Measurements from ENCODE around the gene TRAF7. TPM values are rescaled to one million over a fixed set of nuclear protein-coding genes. Genes with fewer than 3 reads are reported as not detected.
A peak's percentile ranks its signal among the peaks of the same experiment; 100 is the strongest.
"Not testable (repeated sequence)": the region's sequence is repeated elsewhere in the genome, so short reads cannot be mapped to it uniquely, and the experiment has no call there.

The TRAF7 gene
- total RNA-seq, 6 donors from 2014 or later, result 34.6 to 72.6 (median 52.9) TPM

GRCh38 chr16:2200313-2200712, 44.7 kb downstream of the TRAF7 start:
- no peak for ATAC-seq (ENCODE audit: low FRiP score in 2 of 2)
- H3K4me1 ChIP-seq, result peaks cover 12 to 21% (median 17%) of the 10 kb centered on the region in 4 donors
- no peak overlapping the region for H3K27ac ChIP-seq
- peaks cover 0 to 20% (median 16%) of the 10 kb centered on the region in 4 donors for H3K27me3 ChIP-seq
- DNase-seq, result no peak
- no peak overlapping the region for H3K4me3 ChIP-seq
- WGBS, 2 donors, result 81 to 86% methylated on average over 4 to 6 of the region's 6 CpGs
- no peak for TF ChIP-seq CTCF (IDR thresholded peaks at IDR 0.05)
- TF ChIP-seq POLR2AphosphoS5 (IDR thresholded peaks at IDR 0.05), result no peak
- no peak for TF ChIP-seq EP300 (IDR thresholded peaks at IDR 0.05)
- TF ChIP-seq POLR2A (IDR thresholded peaks at IDR 0.05), result no peak
- H3K9me3 ChIP-seq, result no peaks in the 10 kb centered on the region
- H3K36me3 ChIP-seq, result no peaks in the 10 kb centered on the region

- not testable (repeated sequence) for DNase-seq; H3K27me3 ChIP-seq; H3K27ac ChIP-seq; H3K9me3 ChIP-seq; ATAC-seq (ENCODE audit: low FRiP score in 2 of 2); H3K4me3 ChIP-seq
- WGBS, 2 donors, result 93 to 97% methylated on average over 7 to 8 of the region's 8 CpGs
- peaks cover 14 to 20% (median 15%) of the 10 kb centered on the region in 4 donors for H3K4me1 ChIP-seq
- peaks cover 0 to 17% (median 15%) of the 10 kb centered on the region in 4 donors for H3K36me3 ChIP-seq
Measured at GRCh38 chr16:2203119-2203688, 47.6 kb downstream of the TRAF7 start.

GRCh38 chr16:2204416-2205103, 49.0 kb downstream of the TRAF7 start:
- peaks cover 14 to 20% (median 15%) of the 10 kb centered on the region in 4 donors for H3K4me1 ChIP-seq
- no peak for ATAC-seq (ENCODE audit: low FRiP score in 2 of 2)
- no peak for DNase-seq
- TF ChIP-seq POLR2A (IDR thresholded peaks at IDR 0.05) (no peak), POLR2AphosphoS5 (IDR thresholded peaks at IDR 0.05) (no peak), EP300 (IDR thresholded peaks at IDR 0.05) (no peak), CTCF (IDR thresholded peaks at IDR 0.05) (no peak)
- H3K4me3 ChIP-seq, result peak overlapping the region; percentile 60 to 86 (median 66)
- no peaks in the 10 kb centered on the region for H3K9me3 ChIP-seq
- H3K27ac ChIP-seq, result peak overlapping the region; percentile 92 to 98 (median 97)
- peaks cover 0 to 31% (median 28%) of the 10 kb centered on the region in 4 donors for H3K36me3 ChIP-seq
- no peaks in the 10 kb centered on the region for H3K27me3 ChIP-seq
- WGBS, 2 donors, result 81 to 88% methylated on average over 13 of the region's 13 CpGs

GRCh38 chr16:2205104-2205966, 49.8 kb downstream of the TRAF7 start, which contains the start of gene MLST8:
Gene MLST8 (plus strand): TSS chr16:2205454. CDS start chr16:2206086, 632 bp downstream.
- peak; percentile 81 to 87 for TF ChIP-seq POLR2AphosphoS5 (IDR thresholded peaks at IDR 0.05)
- peak in 3 of 6 experiments; percentile 32 to 53 (median 38) for TF ChIP-seq CTCF (IDR thresholded peaks at IDR 0.05)
- TF ChIP-seq EP300 (IDR thresholded peaks at IDR 0.05), result no peak
- TF ChIP-seq POLR2A (IDR thresholded peaks at IDR 0.05), result peak in 3 of 4 donors; percentile 74 to 89 (median 75)
- H3K27me3 ChIP-seq, result no peaks in the 10 kb centered on the region
- WGBS, 2 donors, result 2% methylated on average over 10 to 40 of the region's 93 CpGs
- peak within 1 kb of the TSS; percentile 92 to 98 (median 97) for H3K27ac ChIP-seq
- H3K4me1 ChIP-seq, result peaks cover 14 to 20% (median 15%) of the 10 kb centered on the region in 4 donors
- H3K9me3 ChIP-seq, result no peaks in the 10 kb centered on the region
- peaks cover 0 to 34% (median 33%) of the 10 kb centered on the region in 4 donors for H3K36me3 ChIP-seq
- H3K4me3 ChIP-seq, result peak within 1 kb of the TSS; percentile 60 to 86 (median 66)
- DNase-seq, result peak; percentile 88 to 98
- peak; percentile 94 to 96 for ATAC-seq (ENCODE audit: low FRiP score in 2 of 2)

- H3K36me3 ChIP-seq, result peaks cover 0 to 34% (median 33%) of the 10 kb centered on the region in 4 donors
- TF ChIP-seq POLR2AphosphoS5 (IDR thresholded peaks at IDR 0.05), result no peak
- no peak for TF ChIP-seq POLR2A (IDR thresholded peaks at IDR 0.05)
- no peak for TF ChIP-seq CTCF (IDR thresholded peaks at IDR 0.05)
- TF ChIP-seq EP300 (IDR thresholded peaks at IDR 0.05), result no peak
- peaks cover 14 to 20% (median 15%) of the 10 kb centered on the region in 4 donors for H3K4me1 ChIP-seq
- ATAC-seq (ENCODE audit: low FRiP score in 2 of 2), result peak in 1 of 2 donors; percentile 7
- peak overlapping the region; percentile 60 to 86 (median 66) for H3K4me3 ChIP-seq
- WGBS, 2 donors, result 9% methylated on average over 7 of the region's 16 CpGs; no CpG with 5 or more reads in 1 of the 2 donors
- H3K9me3 ChIP-seq, result no peaks in the 10 kb centered on the region
- no peaks in the 10 kb centered on the region for H3K27me3 ChIP-seq
- peak in 1 of 2 donors; percentile 89 for DNase-seq
- peak overlapping the region; percentile 92 to 98 (median 97) for H3K27ac ChIP-seq
Measured at GRCh38 chr16:2205967-2206313, 50.4 kb downstream of the TRAF7 start.

All from upper lobe of left lung (tissue), 6 donors.